GM12874 (cell line): ENCODE measurements around the gene ANGEL2.

Experiments used
- TF ChIP-seq, protein P1 (sequence below): IDR thresholded peaks from 2 replicates; pipeline ENCODE4 v1.5.1; 2011; ENCODE audit warnings: low read depth, mild to moderate bottlenecking, control low read depth, low read length, moderate library complexity; ENCODE audit not compliant: insufficient read depth

ANGEL2 gene

DNA sequence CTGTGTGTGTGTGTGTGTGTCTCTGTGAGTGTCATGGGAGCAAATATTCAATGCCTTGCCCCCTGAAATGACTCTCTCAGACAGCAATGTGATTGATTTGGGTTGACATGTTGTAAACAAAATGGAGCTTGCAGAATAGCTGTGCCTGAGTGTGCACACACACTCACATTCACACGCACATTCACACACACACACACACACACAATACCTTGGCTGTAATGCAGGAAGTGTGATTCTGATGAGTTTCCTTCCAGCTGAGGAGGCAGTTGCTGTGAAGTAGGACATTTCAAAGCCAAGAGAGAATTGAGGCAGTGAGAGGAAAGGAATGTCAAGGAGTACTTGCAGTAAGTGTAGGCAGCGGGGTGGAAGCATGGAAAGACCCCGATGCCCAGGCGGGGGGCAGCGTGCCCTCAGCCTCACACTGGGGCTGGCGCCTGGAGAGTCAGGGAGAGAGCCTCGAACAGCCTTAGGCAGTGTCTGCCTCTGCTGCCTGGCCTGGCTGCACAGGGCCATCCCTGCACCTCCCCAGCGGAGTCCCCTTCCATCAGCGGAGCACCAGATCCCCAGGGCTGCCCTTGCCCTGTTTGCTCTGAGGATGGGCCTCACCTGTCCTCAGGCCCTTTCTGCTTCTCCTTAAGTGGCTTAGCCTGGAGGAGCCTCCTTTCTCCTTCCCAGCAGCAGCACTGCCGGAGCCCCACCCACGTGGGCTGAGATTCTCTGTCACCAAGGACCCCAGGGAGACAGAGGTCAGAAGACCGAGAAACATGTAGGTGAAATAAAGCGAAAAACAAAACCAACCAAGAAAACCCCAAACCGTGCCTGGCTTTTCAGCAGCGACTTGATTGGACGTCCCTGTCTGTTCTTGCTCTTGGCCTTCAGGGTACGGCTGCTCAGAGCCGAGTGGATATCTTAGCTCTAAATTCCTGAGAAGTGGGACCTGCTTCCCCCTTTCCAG, 56.1 kb downstream of the ANGEL2 start:
- TF ChIP-seq, protein P1, sequence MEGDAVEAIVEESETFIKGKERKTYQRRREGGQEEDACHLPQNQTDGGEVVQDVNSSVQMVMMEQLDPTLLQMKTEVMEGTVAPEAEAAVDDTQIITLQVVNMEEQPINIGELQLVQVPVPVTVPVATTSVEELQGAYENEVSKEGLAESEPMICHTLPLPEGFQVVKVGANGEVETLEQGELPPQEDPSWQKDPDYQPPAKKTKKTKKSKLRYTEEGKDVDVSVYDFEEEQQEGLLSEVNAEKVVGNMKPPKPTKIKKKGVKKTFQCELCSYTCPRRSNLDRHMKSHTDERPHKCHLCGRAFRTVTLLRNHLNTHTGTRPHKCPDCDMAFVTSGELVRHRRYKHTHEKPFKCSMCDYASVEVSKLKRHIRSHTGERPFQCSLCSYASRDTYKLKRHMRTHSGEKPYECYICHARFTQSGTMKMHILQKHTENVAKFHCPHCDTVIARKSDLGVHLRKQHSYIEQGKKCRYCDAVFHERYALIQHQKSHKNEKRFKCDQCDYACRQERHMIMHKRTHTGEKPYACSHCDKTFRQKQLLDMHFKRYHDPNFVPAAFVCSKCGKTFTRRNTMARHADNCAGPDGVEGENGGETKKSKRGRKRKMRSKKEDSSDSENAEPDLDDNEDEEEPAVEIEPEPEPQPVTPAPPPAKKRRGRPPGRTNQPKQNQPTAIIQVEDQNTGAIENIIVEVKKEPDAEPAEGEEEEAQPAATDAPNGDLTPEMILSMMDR, result no peak

DNA sequence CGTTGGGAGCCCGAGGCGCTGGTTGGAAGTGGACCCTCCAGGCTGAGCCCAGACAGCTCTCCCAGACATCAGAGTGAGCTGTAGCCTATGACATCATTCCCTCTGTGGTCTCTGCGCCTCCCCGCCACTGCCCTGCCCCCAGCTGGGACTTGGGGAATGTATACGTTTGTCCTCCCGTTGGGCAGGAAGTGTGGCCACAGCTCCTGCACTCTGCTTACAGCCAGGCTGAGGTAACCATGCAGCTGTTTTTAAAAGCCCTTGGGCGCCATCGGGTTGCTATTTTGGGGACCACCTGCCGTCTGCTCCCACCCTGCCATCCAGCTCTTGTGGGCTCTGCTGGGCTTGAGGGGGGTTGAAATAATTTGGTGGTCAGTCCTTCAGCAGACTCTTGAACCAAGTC, 57.5 kb downstream of the ANGEL2 start:
- TF ChIP-seq, protein P1, result no peak

DNA sequence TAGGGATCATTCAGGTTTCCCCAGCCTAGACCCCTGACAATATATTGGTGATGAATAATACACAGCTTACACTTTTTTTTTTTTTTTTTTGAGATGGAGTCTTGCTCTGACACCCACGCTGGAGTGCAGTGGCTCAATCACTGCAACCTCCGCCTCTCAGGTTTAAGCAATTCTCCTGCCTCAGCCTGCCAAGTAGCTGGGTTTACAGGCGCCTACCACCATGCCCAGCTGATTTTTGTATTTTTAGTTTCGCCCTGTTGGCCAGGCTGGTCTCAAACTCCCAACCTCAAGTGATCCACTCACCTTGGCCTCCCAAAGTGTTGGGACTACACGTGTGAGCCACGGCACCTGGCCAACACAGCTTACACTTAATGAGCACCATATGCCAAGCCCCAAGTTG, 58.1 kb downstream of the ANGEL2 start:
- TF ChIP-seq, protein P1, result no peak

DNA sequence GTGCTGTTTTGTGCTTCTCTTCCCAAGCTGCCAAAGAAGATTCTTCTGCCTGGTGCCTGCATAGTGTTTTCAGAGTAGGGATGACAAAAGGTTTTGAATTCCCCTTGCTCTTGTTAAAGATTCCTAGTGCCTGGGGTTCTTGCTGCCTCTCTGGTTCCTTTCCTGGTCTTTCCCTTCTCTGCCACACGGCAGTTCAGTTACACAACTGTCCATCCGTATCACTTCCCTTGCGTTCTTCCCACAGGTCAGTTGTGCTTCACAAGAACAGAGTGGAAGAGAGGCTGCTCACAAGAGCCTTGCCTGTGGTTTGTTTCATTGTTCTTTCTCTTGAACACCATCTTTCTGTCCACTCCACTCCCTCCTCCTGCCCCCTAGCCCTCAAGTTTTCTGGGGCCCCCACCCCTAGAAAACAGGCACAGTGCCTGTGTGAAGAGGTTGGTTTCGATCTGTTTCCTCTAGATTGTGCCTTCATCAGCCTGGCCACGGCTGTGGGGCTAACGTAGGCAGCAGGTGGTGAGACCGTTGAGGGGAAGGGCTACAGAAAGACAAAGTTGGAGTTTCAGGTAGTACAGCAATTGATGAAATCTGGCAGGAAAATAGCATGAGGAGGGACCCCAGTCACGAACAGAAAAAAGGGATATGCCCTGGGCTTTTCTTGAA, 59.6 kb downstream of the ANGEL2 start:
- TF ChIP-seq, protein P1, result no peak

DNA sequence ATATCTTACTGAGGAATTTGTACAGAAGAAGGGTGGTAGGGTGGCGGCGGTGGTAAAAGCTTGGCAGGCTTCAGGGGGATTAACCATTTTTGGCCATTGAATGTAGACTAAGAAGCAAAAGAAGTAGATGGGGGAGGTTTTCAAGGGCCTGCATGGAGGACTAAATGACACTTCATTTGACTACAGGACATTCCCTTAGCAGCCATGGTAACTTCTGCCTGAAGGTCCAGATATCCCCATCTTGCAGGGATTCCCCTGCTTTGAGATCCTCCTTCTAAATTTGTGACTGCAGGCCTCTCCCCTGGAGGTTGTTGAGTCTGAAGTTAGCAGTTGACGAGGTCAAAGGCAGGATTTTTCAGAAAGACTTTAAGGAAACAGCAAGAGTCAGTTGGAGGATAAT, 60.6 kb downstream of the ANGEL2 start:
- TF ChIP-seq, protein P1, result no peak

DNA sequence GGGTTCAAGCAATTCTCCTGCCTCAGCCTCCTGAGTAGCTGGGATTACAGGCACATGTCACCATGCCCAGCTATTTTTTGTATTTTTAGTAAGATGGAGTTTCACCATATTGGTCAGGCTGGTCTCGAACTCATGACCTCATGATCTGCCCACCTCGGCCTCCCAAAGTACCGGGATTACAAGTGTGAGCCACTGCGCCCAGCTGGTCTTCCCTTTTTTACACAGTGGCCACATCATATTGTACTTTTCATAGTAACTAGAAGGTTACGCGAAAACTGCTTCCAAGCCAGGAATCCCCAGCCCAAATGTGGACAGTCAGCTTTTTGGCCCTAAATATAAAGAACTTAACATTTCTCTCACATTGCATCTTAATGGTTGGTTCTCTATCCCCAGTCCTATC, 61.2 kb downstream of the ANGEL2 start:
- TF ChIP-seq, protein P1, result no peak

DNA sequence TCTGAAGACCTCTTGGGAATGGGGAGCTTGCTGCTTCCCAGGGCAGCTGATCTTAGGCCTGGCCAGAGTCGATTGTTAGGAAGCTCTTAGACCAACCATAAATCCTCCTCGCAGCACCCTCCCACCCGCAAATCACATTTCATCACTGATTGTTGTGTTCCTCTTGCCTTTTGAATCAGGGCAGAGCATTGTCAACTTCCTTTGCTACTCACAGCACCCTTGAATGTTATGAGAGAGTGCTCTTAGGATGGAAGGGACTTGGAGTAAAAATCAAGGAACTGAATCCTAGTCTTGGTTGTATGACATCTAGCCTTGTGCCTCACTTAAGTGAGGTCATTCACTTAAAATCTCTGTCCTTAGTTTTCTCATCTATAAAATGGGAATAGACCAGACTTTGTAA, 62.3 kb downstream of the ANGEL2 start:
- TF ChIP-seq, protein P1, result no peak
